ENCODE results near the gene UBR3.

GRCh38 chr2:169976335-169976851, 149.1 kb downstream of the UBR3 start:
- TF ChIP-seq CTCF (IDR thresholded peaks at IDR 0.05; ENCODE audit: low read depth, low read length) = no peak
- TF ChIP-seq EZH2phosphoT487 (IDR thresholded peaks at IDR 0.05; ENCODE audit: low read depth) = no peak

Data from OCI-LY3 (cell line).